Measurements from ENCODE around the gene NAXE. TPM values are rescaled to one million over a fixed set of nuclear protein-coding genes. Genes with fewer than 3 reads are reported as not detected.
"Not testable (repeated sequence)": the region's sequence is repeated elsewhere in the genome, so short reads cannot be mapped to it uniquely, and the experiment has no call there.

NAXE gene
- total RNA-seq, 2 donors from 2014 or later: 48.3 to 57.3 TPM

- peaks cover 65% of the 10 kb centered on the region for H3K27me3 Mint-ChIP-seq (ENCODE audit: low read depth)
- peaks cover 8% of the 10 kb centered on the region for H3K4me1 Mint-ChIP-seq (ENCODE audit: low read depth)
- no peak overlapping the region for H3K27ac Mint-ChIP-seq
These were observed 31.2 kb downstream of the NAXE start for GRCh38 chr1:156622581-156623297.

GRCh38 chr1:156623946-156624813 lies 32.6 kb downstream of the NAXE start:
- DNase-seq: peak; percentile 58 to 61
- ATAC-seq (replicated peaks in 1 of 2): peak; percentile 73 to 75
- Mint-ChIP-seq H3K4me1 (ENCODE audit: low read depth) (peaks cover 8% of the 10 kb centered on the region), H3K36me3 (ENCODE audit: insufficient read depth in 2 of 2) (no peaks in the 10 kb centered on the region), H3K27me3 (ENCODE audit: low read depth) (peaks cover 64% of the 10 kb centered on the region), H3K4me3 (peak overlapping the region; percentile 70 to 77), H3K9me3 (no peaks in the 10 kb centered on the region), H3K27ac (no peak overlapping the region)

More at GRCh38 chr1:156622581-156623297, 31.2 kb downstream of the NAXE start:
- no peak for ATAC-seq (replicated peaks in 1 of 2)
- Mint-ChIP-seq H3K36me3 (ENCODE audit: insufficient read depth in 2 of 2) (no peaks in the 10 kb centered on the region), H3K9me3 (no peaks in the 10 kb centered on the region), H3K4me3 (no peak overlapping the region)
- DNase-seq: no peak

GRCh38 chr1:156624814-156625435 lies 33.3 kb downstream of the NAXE start:
- peak; percentile 23 to 35 for ATAC-seq (replicated peaks in 1 of 2)
- Mint-ChIP-seq H3K9me3 (no peaks in the 10 kb centered on the region), H3K4me1 (ENCODE audit: low read depth) (peaks cover 8% of the 10 kb centered on the region), H3K27me3 (ENCODE audit: low read depth) (peaks cover 61% of the 10 kb centered on the region), H3K4me3 (peak overlapping the region; percentile 70 to 77), H3K27ac (no peak overlapping the region), H3K36me3 (ENCODE audit: insufficient read depth in 2 of 2) (no peaks in the 10 kb centered on the region)
- DNase-seq: peak in 1 of 2 donors; percentile 17

- Mint-ChIP-seq H3K4me1 (ENCODE audit: low read depth) (peaks cover 8% of the 10 kb centered on the region), H3K36me3 (ENCODE audit: insufficient read depth in 2 of 2) (no peaks in the 10 kb centered on the region), H3K9me3 (no peaks in the 10 kb centered on the region), H3K27ac (no peak overlapping the region), H3K27me3 (ENCODE audit: low read depth) (peaks cover 56% of the 10 kb centered on the region), H3K4me3 (peak overlapping the region; percentile 77 to 79)
- ATAC-seq (replicated peaks in 1 of 2) (peak; percentile 68 to 71), DNase-seq (peak; percentile 68 to 79)
These were observed 34.0 kb downstream of the NAXE start for GRCh38 chr1:156625436-156626078.

GRCh38 chr1:156626079-156626438 lies 34.5 kb downstream of the NAXE start:
- no peak overlapping the region for H3K27ac Mint-ChIP-seq
- H3K9me3 Mint-ChIP-seq: no peaks in the 10 kb centered on the region
- H3K4me3 Mint-ChIP-seq: peak overlapping the region in 1 of 2 donors; percentile 79

GRCh38 chr1:156627313-156627880 lies 35.8 kb downstream of the NAXE start:
- Mint-ChIP-seq H3K27me3 (ENCODE audit: low read depth) (peaks cover 59% of the 10 kb centered on the region), H3K36me3 (ENCODE audit: insufficient read depth in 2 of 2) (no peaks in the 10 kb centered on the region), H3K4me1 (ENCODE audit: low read depth) (peaks cover 8% of the 10 kb centered on the region), H3K9me3 (no peaks in the 10 kb centered on the region), H3K27ac (no peak overlapping the region), H3K4me3 (no peak overlapping the region)
- peak; percentile 26 to 28 for DNase-seq
- no peak for ATAC-seq (replicated peaks in 1 of 2)

More at GRCh38 chr1:156626079-156626438, 34.5 kb downstream of the NAXE start:
- peaks cover 56% of the 10 kb centered on the region for H3K27me3 Mint-ChIP-seq (ENCODE audit: low read depth)
- DNase-seq (no peak), ATAC-seq (replicated peaks in 1 of 2) (no peak)
- H3K36me3 Mint-ChIP-seq (ENCODE audit: insufficient read depth in 2 of 2): no peaks in the 10 kb centered on the region
- peaks cover 8% of the 10 kb centered on the region for H3K4me1 Mint-ChIP-seq (ENCODE audit: low read depth)

- no peak overlapping the region for H3K4me3 Mint-ChIP-seq
- H3K27ac Mint-ChIP-seq: no peak overlapping the region
- H3K27me3 Mint-ChIP-seq (ENCODE audit: low read depth): peaks cover 65% of the 10 kb centered on the region
- H3K36me3 Mint-ChIP-seq (ENCODE audit: insufficient read depth in 2 of 2): no peaks in the 10 kb centered on the region
- no peak for ATAC-seq (replicated peaks in 1 of 2)
- H3K9me3 Mint-ChIP-seq: no peaks in the 10 kb centered on the region
- DNase-seq: no peak
- H3K4me1 Mint-ChIP-seq (ENCODE audit: low read depth): peaks cover 8% of the 10 kb centered on the region
These were observed 38.4 kb downstream of the NAXE start for GRCh38 chr1:156629823-156630449.

GRCh38 chr1:156631152-156631551 lies 39.6 kb downstream of the NAXE start:
- H3K27me3 Mint-ChIP-seq (ENCODE audit: low read depth): peaks cover 63% of the 10 kb centered on the region
- not testable (repeated sequence) for H3K27ac Mint-ChIP-seq; ATAC-seq (replicated peaks in 1 of 2); H3K4me3 Mint-ChIP-seq; H3K36me3 Mint-ChIP-seq (ENCODE audit: insufficient read depth in 2 of 2); DNase-seq; H3K9me3 Mint-ChIP-seq; H3K4me1 Mint-ChIP-seq (ENCODE audit: low read depth)

- no peak for DNase-seq
- Mint-ChIP-seq H3K4me1 (ENCODE audit: low read depth) (no peaks in the 10 kb centered on the region), H3K27ac (no peak overlapping the region), H3K9me3 (no peaks in the 10 kb centered on the region), H3K27me3 (ENCODE audit: low read depth) (peaks cover 63% of the 10 kb centered on the region), H3K36me3 (ENCODE audit: insufficient read depth in 2 of 2) (no peaks in the 10 kb centered on the region), H3K4me3 (no peak overlapping the region)
- ATAC-seq (replicated peaks in 1 of 2): no peak
These were observed 40.8 kb downstream of the NAXE start for GRCh38 chr1:156632355-156632754.

- Mint-ChIP-seq H3K9me3 (no peaks in the 10 kb centered on the region), H3K27me3 (ENCODE audit: low read depth) (peaks cover 77% of the 10 kb centered on the region), H3K27ac (no peak overlapping the region), H3K36me3 (ENCODE audit: insufficient read depth in 2 of 2) (no peaks in the 10 kb centered on the region), H3K4me1 (ENCODE audit: low read depth) (peaks cover 24% of the 10 kb centered on the region), H3K4me3 (no peak overlapping the region)
- ATAC-seq (replicated peaks in 1 of 2) (no peak), DNase-seq (no peak)
These were observed 46.8 kb downstream of the NAXE start for GRCh38 chr1:156638189-156638985.

- ATAC-seq (replicated peaks in 1 of 2) (no peak), DNase-seq (no peak)
- Mint-ChIP-seq H3K9me3 (no peaks in the 10 kb centered on the region), H3K4me3 (no peak overlapping the region), H3K27me3 (ENCODE audit: low read depth) (peaks cover 80% of the 10 kb centered on the region), H3K27ac (no peak overlapping the region), H3K4me1 (ENCODE audit: low read depth) (peaks cover 30% of the 10 kb centered on the region), H3K36me3 (ENCODE audit: insufficient read depth in 2 of 2) (no peaks in the 10 kb centered on the region)
These were observed 48.1 kb downstream of the NAXE start for GRCh38 chr1:156639601-156640101.
